ENCODE measurements around the gene TMEM184A.

TMEM184A gene

GRCh38 chr7:1558181-1558811 is 2.3 kb upstream of the TMEM184A start:
- Histone ChIP-seq H3K4me3 (ENCODE audit: low read length in 2 of 2) (no peak overlapping the region), H3K9me3 (replicated peaks in 1 of 2; ENCODE audit: control insufficient read depth in 2 of 2, insufficient read depth in 1 of 2, low read depth in 1 of 2, low read length in 2 of 2) (no peaks in the 10 kb centered on the region), H3K14ac (ENCODE audit: low read length) (no peak overlapping the region), H2BK120ac (ENCODE audit: low read depth, low read length) (peak overlapping the region; percentile 95), H3K79me1 (ENCODE audit: low read depth, low read length) (no peaks in the 10 kb centered on the region), H3K4ac (ENCODE audit: low read length) (peak overlapping the region; percentile 66), H3K36me3 (replicated peaks in 1 of 2; ENCODE audit: control insufficient read depth in 2 of 2, insufficient read depth in 2 of 2, low read length in 2 of 2) (no peaks in the 10 kb centered on the region), H4K91ac (ENCODE audit: low read depth, low read length, poor library complexity) (no peak overlapping the region), H2BK15ac (ENCODE audit: low read length) (peak overlapping the region; percentile 96), H2AK5ac (ENCODE audit: low read depth, low read length) (peak overlapping the region; percentile 97), H3K27ac (replicated peaks; ENCODE audit: low read length) (no peak overlapping the region), H3K18ac (ENCODE audit: low read length) (peak overlapping the region; percentile 58), H3K23ac (ENCODE audit: low read depth, low read length, poor library complexity) (peak overlapping the region; percentile 62), H3K4me1 (ENCODE audit: control insufficient read depth in 2 of 2, insufficient read depth in 1 of 2, low read depth in 1 of 2, low read length in 2 of 2) (peaks cover 11 to 16% of the 10 kb centered on the region in 2 donors), H3K9ac (ENCODE audit: low read depth, low read length, poor library complexity) (peak overlapping the region; percentile 78), H3K27me3 (ENCODE audit: control insufficient read depth in 3 of 3, insufficient read depth in 3 of 3, low read depth in 1 of 3, low read length in 3 of 3) (no peaks in the 10 kb centered on the region), H4K8ac (ENCODE audit: low read depth, low read length) (no peak overlapping the region), H2BK12ac (ENCODE audit: low read length) (no peak overlapping the region), H2AFZ (ENCODE audit: low read length) (peak overlapping the region; percentile 60), H3K4me2 (ENCODE audit: insufficient read depth, low read length, poor library complexity, severe bottlenecking) (no peak overlapping the region), H2BK5ac (ENCODE audit: low read length) (peak overlapping the region; percentile 69)
- DNase-seq (ENCODE audit: low spot score) = no peak
- WGBS, 2 donors (ENCODE audit: extremely low coverage in 2 of 2, insufficient read length in 2 of 2, insufficient replicate concordance in 1 of 2) = no CpG with 5 or more reads among the region's 24 CpGs

DNA sequence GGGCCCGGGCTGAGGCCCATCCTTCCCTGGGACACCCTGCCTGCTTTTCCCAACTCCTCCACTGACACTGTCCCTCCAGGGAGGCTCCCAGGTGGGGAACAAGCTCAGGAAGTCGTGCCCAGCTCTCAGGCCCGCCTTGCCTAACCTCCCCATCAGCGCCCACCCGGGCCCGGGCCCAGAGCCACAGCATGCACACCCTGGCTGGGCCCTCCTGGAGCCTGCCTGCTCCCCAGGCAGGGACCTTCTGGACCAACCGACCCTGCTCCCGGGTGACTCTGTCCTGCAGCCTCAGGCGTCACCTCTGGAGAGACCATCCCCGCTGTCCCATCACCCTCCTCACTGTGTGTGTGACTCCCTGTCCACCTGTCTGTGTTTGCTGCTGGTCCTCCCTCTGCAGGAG is 1.8 kb upstream of the TMEM184A start:
- H2AK5ac ChIP-seq (ENCODE audit: low read depth, low read length) = peak overlapping the region; percentile 97
- peak overlapping the region; percentile 78 for H3K9ac ChIP-seq (ENCODE audit: low read depth, low read length, poor library complexity)
- peak overlapping the region; percentile 60 for H2AFZ ChIP-seq (ENCODE audit: low read length)
- H4K8ac ChIP-seq (ENCODE audit: low read depth, low read length) = no peak overlapping the region
- no peak for DNase-seq (ENCODE audit: low spot score)
- no peaks in the 10 kb centered on the region for H3K9me3 ChIP-seq (replicated peaks in 1 of 2; ENCODE audit: control insufficient read depth in 2 of 2, insufficient read depth in 1 of 2, low read depth in 1 of 2, low read length in 2 of 2)
- peak overlapping the region; percentile 58 for H3K18ac ChIP-seq (ENCODE audit: low read length)
- peak overlapping the region; percentile 62 for H3K23ac ChIP-seq (ENCODE audit: low read depth, low read length, poor library complexity)
- no peak overlapping the region for H2BK12ac ChIP-seq (ENCODE audit: low read length)
- H2BK120ac ChIP-seq (ENCODE audit: low read depth, low read length) = peak overlapping the region; percentile 95
- peak overlapping the region; percentile 96 for H2BK15ac ChIP-seq (ENCODE audit: low read length)
- no peaks in the 10 kb centered on the region for H3K27me3 ChIP-seq (ENCODE audit: control insufficient read depth in 3 of 3, insufficient read depth in 3 of 3, low read depth in 1 of 3, low read length in 3 of 3)
- H2BK5ac ChIP-seq (ENCODE audit: low read length) = peak overlapping the region; percentile 69
- H4K91ac ChIP-seq (ENCODE audit: low read depth, low read length, poor library complexity) = no peak overlapping the region
- H3K4me2 ChIP-seq (ENCODE audit: insufficient read depth, low read length, poor library complexity, severe bottlenecking) = no peak overlapping the region
- H3K27ac ChIP-seq (replicated peaks; ENCODE audit: low read length) = no peak overlapping the region
- WGBS, 2 donors (ENCODE audit: extremely low coverage in 2 of 2, insufficient read length in 2 of 2, insufficient replicate concordance in 1 of 2) = no CpG with 5 or more reads among the region's 10 CpGs
- H3K4ac ChIP-seq (ENCODE audit: low read length) = peak overlapping the region; percentile 66
- H3K79me1 ChIP-seq (ENCODE audit: low read depth, low read length) = no peaks in the 10 kb centered on the region
- H3K14ac ChIP-seq (ENCODE audit: low read length) = no peak overlapping the region
- H3K4me3 ChIP-seq (ENCODE audit: low read length in 2 of 2) = no peak overlapping the region
- no peaks in the 10 kb centered on the region for H3K36me3 ChIP-seq (replicated peaks in 1 of 2; ENCODE audit: control insufficient read depth in 2 of 2, insufficient read depth in 2 of 2, low read length in 2 of 2)
- H3K4me1 ChIP-seq (ENCODE audit: control insufficient read depth in 2 of 2, insufficient read depth in 1 of 2, low read depth in 1 of 2, low read length in 2 of 2) = peaks cover 11 to 16% of the 10 kb centered on the region in 2 donors

DNA sequence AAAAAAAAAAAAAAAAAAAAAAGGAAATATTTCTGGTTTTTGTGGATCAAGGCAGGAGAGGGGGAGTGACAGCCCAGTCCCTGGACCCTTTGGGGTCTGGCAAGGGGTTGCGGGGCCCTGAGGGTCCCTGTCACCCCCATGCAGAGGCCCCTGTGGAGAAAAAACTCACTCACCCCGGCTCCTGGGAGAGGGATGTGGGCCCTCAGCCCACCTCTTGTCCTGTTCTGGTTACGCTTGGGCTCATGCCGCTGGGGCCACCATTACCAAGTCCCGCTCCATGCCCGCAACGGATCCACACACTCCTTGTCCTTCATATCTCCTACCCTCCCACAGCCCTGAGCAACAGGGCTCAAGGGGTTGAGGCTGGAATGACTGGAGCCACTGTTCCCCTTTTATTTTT is 1.0 kb upstream of the TMEM184A start:
- no peak overlapping the region for H3K18ac ChIP-seq (ENCODE audit: low read length)
- no peak overlapping the region for H3K14ac ChIP-seq (ENCODE audit: low read length)
- peak overlapping the region; percentile 60 for H2AK5ac ChIP-seq (ENCODE audit: low read depth, low read length)
- H2AFZ ChIP-seq (ENCODE audit: low read length) = no peak overlapping the region
- no peaks in the 10 kb centered on the region for H3K9me3 ChIP-seq (replicated peaks in 1 of 2; ENCODE audit: control insufficient read depth in 2 of 2, insufficient read depth in 1 of 2, low read depth in 1 of 2, low read length in 2 of 2)
- H3K4me1 ChIP-seq (ENCODE audit: control insufficient read depth in 2 of 2, insufficient read depth in 1 of 2, low read depth in 1 of 2, low read length in 2 of 2) = peaks cover 11 to 14% of the 10 kb centered on the region in 2 donors
- no peak for DNase-seq (ENCODE audit: low spot score)
- H3K4me3 ChIP-seq (ENCODE audit: low read length in 2 of 2) = no peak overlapping the region
- H4K8ac ChIP-seq (ENCODE audit: low read depth, low read length) = no peak overlapping the region
- no peak overlapping the region for H3K4ac ChIP-seq (ENCODE audit: low read length)
- no peak overlapping the region for H3K9ac ChIP-seq (ENCODE audit: low read depth, low read length, poor library complexity)
- no CpG with 5 or more reads among the region's 7 CpGs for WGBS, 2 donors (ENCODE audit: extremely low coverage in 2 of 2, insufficient read length in 2 of 2, insufficient replicate concordance in 1 of 2)
- H4K91ac ChIP-seq (ENCODE audit: low read depth, low read length, poor library complexity) = no peak overlapping the region
- H3K79me1 ChIP-seq (ENCODE audit: low read depth, low read length) = no peaks in the 10 kb centered on the region
- H2BK120ac ChIP-seq (ENCODE audit: low read depth, low read length) = no peak overlapping the region
- H2BK5ac ChIP-seq (ENCODE audit: low read length) = no peak overlapping the region
- no peak overlapping the region for H3K27ac ChIP-seq (replicated peaks; ENCODE audit: low read length)
- no peaks in the 10 kb centered on the region for H3K36me3 ChIP-seq (replicated peaks in 1 of 2; ENCODE audit: control insufficient read depth in 2 of 2, insufficient read depth in 2 of 2, low read length in 2 of 2)
- H3K23ac ChIP-seq (ENCODE audit: low read depth, low read length, poor library complexity) = no peak overlapping the region
- H2BK15ac ChIP-seq (ENCODE audit: low read length) = no peak overlapping the region
- H3K27me3 ChIP-seq (ENCODE audit: control insufficient read depth in 3 of 3, insufficient read depth in 3 of 3, low read depth in 1 of 3, low read length in 3 of 3) = no peaks in the 10 kb centered on the region
- no peak overlapping the region for H2BK12ac ChIP-seq (ENCODE audit: low read length)
- no peak overlapping the region for H3K4me2 ChIP-seq (ENCODE audit: insufficient read depth, low read length, poor library complexity, severe bottlenecking)

- Histone ChIP-seq H3K36me3 (replicated peaks in 1 of 2; ENCODE audit: control insufficient read depth in 2 of 2, insufficient read depth in 2 of 2, low read length in 2 of 2) (no peaks in the 10 kb centered on the region), H2AFZ (ENCODE audit: low read length) (peak overlapping the region; percentile 79), H3K9ac (ENCODE audit: low read depth, low read length, poor library complexity) (no peak overlapping the region), H4K91ac (ENCODE audit: low read depth, low read length, poor library complexity) (peak overlapping the region; percentile 79), H3K4ac (ENCODE audit: low read length) (peak overlapping the region; percentile 94), H3K79me1 (ENCODE audit: low read depth, low read length) (peaks cover 2% of the 10 kb centered on the region), H3K18ac (ENCODE audit: low read length) (peak overlapping the region; percentile 94), H2BK5ac (ENCODE audit: low read length) (peak overlapping the region; percentile 83), H3K23ac (ENCODE audit: low read depth, low read length, poor library complexity) (peak overlapping the region; percentile 91), H3K9me3 (replicated peaks in 1 of 2; ENCODE audit: control insufficient read depth in 2 of 2, insufficient read depth in 1 of 2, low read depth in 1 of 2, low read length in 2 of 2) (no peaks in the 10 kb centered on the region), H2AK5ac (ENCODE audit: low read depth, low read length) (peak overlapping the region; percentile 97), H2BK120ac (ENCODE audit: low read depth, low read length) (peak overlapping the region; percentile 83), H2BK15ac (ENCODE audit: low read length) (peak overlapping the region; percentile 2), H3K27ac (replicated peaks; ENCODE audit: low read length) (no peak overlapping the region), H3K4me2 (ENCODE audit: insufficient read depth, low read length, poor library complexity, severe bottlenecking) (no peak overlapping the region), H3K4me3 (ENCODE audit: low read length in 2 of 2) (peak overlapping the region in 1 of 2 donors; percentile 33), H3K27me3 (ENCODE audit: control insufficient read depth in 3 of 3, insufficient read depth in 3 of 3, low read depth in 1 of 3, low read length in 3 of 3) (no peaks in the 10 kb centered on the region), H3K14ac (ENCODE audit: low read length) (peak overlapping the region; percentile 89), H4K8ac (ENCODE audit: low read depth, low read length) (peak overlapping the region; percentile 43), H3K4me1 (ENCODE audit: control insufficient read depth in 2 of 2, insufficient read depth in 1 of 2, low read depth in 1 of 2, low read length in 2 of 2) (peaks cover 11 to 13% of the 10 kb centered on the region in 2 donors), H2BK12ac (ENCODE audit: low read length) (peak overlapping the region; percentile 84)
- no CpG with 5 or more reads among the region's 35 CpGs for WGBS, 2 donors (ENCODE audit: extremely low coverage in 2 of 2, insufficient read length in 2 of 2, insufficient replicate concordance in 1 of 2)
- DNase-seq (ENCODE audit: low spot score) = no peak
Observed at GRCh38 chr7:1555046-1555812, 776 bp downstream of the TMEM184A start.

Data from neuronal stem cell (in vitro differentiated cells).